HG03571 (cell line): ENCODE results near the gene WDR48.

Experiments used
- ATAC-seq: cut with Tn5 transposase; IDR thresholded peaks from one replicate; pipeline ENCODE4 v1.9.1; 2021; ENCODE audit not compliant: unreplicated experiment

WDR48 gene

DNA sequence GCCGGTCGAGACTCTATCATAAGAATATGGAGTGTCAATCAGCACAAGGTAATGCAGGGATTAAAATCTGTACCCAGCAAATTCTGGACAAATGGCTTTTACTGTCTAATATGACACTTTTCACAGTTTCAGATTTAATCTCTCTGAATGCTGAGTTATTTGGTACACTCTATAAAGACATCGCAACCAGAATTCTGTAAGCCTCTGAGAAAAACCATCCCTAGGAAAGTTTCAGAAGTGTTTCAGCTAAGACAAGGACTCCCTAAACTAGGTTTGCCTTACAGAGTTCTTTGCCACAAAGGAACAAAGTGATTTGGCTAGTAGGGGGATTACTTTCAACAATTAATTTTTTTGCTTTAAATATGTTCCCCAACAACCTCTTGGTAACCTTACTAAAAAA lies 11.3 kb downstream of the WDR48 start:
- ATAC-seq = no peak

- ATAC-seq = no peak
Observed at GRCh38 chr3:39064646-39065045, 12.8 kb downstream of the WDR48 start.

DNA sequence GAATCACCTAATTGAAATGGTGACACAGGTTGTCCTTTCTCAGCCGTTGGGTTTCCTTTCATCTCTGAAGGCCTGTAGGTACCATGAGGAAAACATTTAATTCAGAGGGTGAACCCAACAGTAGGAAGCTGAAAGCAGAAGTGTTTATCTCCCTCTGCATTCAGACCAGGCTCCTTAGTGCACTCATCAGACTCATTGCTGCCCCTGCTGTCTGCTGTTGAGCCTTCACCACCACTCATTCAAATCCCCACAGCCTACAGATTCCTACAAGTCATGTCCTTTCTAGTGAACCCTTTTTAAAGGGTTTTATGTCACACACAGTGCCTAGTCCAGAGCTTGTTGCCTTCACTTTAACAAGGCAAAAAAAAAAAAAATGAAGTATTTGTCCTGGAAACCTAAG lies 13.4 kb downstream of the WDR48 start:
- ATAC-seq = peak; percentile 94

DNA sequence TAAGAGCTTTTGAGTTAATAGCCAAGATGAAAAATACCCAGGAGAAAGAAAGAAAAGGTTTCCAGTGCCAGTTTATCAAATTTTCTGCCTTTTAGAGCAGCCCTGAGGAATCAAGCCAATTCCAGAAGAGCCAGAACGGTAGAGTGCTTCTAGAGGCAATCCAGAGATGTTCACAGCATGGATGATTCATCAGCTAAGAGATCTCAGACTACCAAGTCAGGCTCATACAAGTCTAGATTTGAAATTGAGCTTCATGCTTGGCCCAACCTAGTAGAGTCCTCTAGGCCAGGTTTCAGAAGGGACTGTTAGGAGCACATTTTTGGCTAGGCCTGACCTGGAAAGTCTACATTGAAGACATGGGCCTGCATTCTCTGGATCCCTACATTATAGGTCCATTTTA lies 15.5 kb downstream of the WDR48 start:
- ATAC-seq = no peak

DNA sequence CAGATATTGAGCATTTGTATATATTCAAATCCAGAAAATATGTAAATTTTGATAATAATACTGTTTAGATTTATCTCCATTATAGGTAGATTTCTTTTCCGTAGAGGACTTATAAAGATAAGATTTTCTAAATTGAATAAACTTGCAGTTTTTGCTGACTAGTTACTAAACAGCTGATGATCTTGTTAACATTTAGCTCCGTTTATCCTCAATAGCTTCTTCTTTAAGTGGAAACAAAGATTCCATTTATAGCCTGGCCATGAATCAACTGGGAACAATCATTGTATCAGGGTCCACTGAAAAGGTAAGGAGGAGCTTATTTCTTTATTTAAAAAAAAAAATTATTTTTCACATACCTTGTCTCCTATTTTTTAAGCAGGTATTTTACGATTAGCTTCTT lies 16.7 kb downstream of the WDR48 start:
- ATAC-seq = no peak

- no peak for ATAC-seq
Observed at GRCh38 chr3:39075910-39076309, 24.1 kb downstream of the WDR48 start.

DNA sequence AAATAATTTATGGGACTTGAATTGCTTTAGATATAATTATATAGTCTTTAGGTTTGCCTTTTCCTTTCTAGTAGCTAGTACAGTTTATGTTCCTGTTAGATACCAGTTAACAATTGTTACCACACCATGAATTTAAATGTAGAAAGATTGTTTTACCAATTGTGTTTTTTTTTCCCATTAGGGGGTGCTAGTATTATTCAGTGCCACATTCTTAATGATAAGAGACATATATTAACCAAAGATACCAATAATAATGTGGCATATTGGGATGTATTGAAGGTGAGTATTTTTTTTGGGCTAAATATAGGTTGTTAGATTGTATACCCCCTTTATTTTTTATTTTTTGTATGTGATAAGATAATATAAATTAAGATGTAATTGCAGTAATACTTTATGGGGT lies 27.7 kb downstream of the WDR48 start:
- ATAC-seq = no peak

GRCh38 chr3:39080026-39080425 lies 28.2 kb downstream of the WDR48 start:
- no peak for ATAC-seq

GRCh38 chr3:39082666-39083313 lies 31.0 kb downstream of the WDR48 start:
- no peak for ATAC-seq

- ATAC-seq = no peak
Observed at GRCh38 chr3:39086144-39086543, 34.3 kb downstream of the WDR48 start.

GRCh38 chr3:39088456-39088855 lies 36.6 kb downstream of the WDR48 start:
- no peak for ATAC-seq

GRCh38 chr3:39088889-39089288 lies 37.1 kb downstream of the WDR48 start:
- no peak for ATAC-seq

DNA sequence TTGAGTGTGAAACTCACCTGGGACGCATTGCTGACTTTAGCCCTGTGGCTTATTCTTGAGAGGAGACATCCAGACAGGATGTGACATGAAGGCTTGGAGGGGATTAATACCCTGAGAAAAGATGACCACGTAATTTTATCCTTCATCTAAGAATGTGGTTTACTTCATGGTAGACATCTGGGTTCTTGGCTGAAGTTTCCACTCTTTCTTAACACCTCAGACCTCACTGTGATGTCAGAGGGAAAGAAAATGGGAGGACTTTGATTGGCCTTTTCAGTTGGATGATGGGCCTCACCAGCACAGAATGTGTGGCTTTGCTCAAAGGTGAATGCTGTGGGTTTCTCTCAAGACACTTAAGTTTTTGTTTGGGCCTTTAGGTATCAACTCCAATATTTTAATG lies 39.1 kb downstream of the WDR48 start:
- no peak for ATAC-seq

GRCh38 chr3:39094851-39095677 lies 43.2 kb downstream of the WDR48 start:
- ATAC-seq = no peak

GRCh38 chr3:39095778-39096177 lies 44.0 kb downstream of the WDR48 start:
- no peak for ATAC-seq

GRCh38 chr3:39096775-39097174 lies 45.0 kb downstream of the WDR48 start:
- ATAC-seq = no peak

GRCh38 chr3:39097716-39098472 lies 46.1 kb downstream of the WDR48 start:
- ATAC-seq = no peak

- no peak for ATAC-seq
Observed at GRCh38 chr3:39098473-39099000, 46.7 kb downstream of the WDR48 start.

DNA sequence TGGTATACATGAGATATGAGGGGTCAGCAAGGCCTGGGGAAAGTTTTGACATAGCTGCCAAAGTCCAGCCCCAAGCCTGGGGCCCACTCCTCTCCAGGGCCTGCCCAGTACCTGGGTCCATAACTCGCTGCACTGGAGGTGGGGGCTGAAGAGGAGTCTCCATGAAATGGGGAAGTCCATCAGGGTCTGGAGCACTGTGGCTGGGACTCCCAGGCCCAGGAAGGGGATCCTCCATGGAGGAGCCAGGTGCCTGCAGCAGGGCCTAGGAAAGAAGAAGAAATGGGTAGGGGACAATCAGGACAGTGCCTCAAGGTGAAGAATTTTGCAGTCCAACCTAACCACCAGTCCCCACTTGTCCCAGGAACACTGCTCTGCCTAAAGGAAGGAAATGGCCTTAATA lies 47.4 kb downstream of the WDR48 start:
- no peak for ATAC-seq

GRCh38 chr3:39099738-39100499 lies 48.1 kb downstream of the WDR48 start:
- no peak for ATAC-seq

- no peak for ATAC-seq
Observed at GRCh38 chr3:39100500-39100886, 48.7 kb downstream of the WDR48 start.
